Measurements from ENCODE around the gene LCN6. TPM values are rescaled to one million over a fixed set of nuclear protein-coding genes. Genes with fewer than 3 reads are reported as not detected.

The LCN6 gene
- total RNA-seq, 1 experiment from 2014 or later = not detected

GRCh38 chr9:136760424-136760823 lies 12.1 kb upstream of the LCN6 start:
- Histone ChIP-seq H3K14ac (ENCODE audit: insufficient read depth, low read length) (no peak overlapping the region), H3K4ac (ENCODE audit: low read depth, low read length) (no peak overlapping the region), H3K27ac (ENCODE audit: insufficient read length, low read depth, low read length) (no peak overlapping the region), H2BK12ac (ENCODE audit: insufficient read length, low read depth, low read length) (no peak overlapping the region), H3K4me1 (ENCODE audit: insufficient read depth, low read length) (no peaks in the 10 kb centered on the region), H4K8ac (replicated peaks; ENCODE audit: insufficient read length, low read depth, low read length) (no peak overlapping the region), H2AFZ (ENCODE audit: low read length) (no peak overlapping the region), H3T11ph (ENCODE audit: low read length) (no peak overlapping the region), H3K56ac (ENCODE audit: insufficient read length, low read depth, low read length) (no peak overlapping the region), H3K9ac (ENCODE audit: extremely low read depth, insufficient read length, low read length) (no peak overlapping the region), H3K23me2 (ENCODE audit: insufficient read length, low read depth, low read length, poor library complexity, severe bottlenecking) (no peaks in the 10 kb centered on the region), H3K18ac (ENCODE audit: insufficient read length, low read depth, low read length) (no peak overlapping the region), H2BK20ac (ENCODE audit: low read depth, low read length, poor library complexity, severe bottlenecking) (no peak overlapping the region), H4K91ac (ENCODE audit: insufficient read length, low read depth, low read length) (no peak overlapping the region), H3K27me3 (ENCODE audit: insufficient read depth, low read length) (no peaks in the 10 kb centered on the region), H2BK15ac (ENCODE audit: low read depth, low read length) (no peak overlapping the region), H4K5ac (ENCODE audit: insufficient read length, low read depth, low read length) (no peak overlapping the region), H4K20me1 (ENCODE audit: control insufficient read depth, insufficient read depth, insufficient read length) (no peaks in the 10 kb centered on the region), H2BK120ac (ENCODE audit: low read depth, low read length, poor library complexity, severe bottlenecking) (no peak overlapping the region), H3K9me3 (ENCODE audit: control insufficient read depth, low read depth, low read length) (no peaks in the 10 kb centered on the region), H3K79me2 (ENCODE audit: insufficient read depth, low read length) (no peaks in the 10 kb centered on the region), H3K23ac (ENCODE audit: insufficient read length, low read depth, low read length) (no peak overlapping the region), H3K4me2 (ENCODE audit: insufficient read depth, insufficient read length, low read length) (no peak overlapping the region), H2AK5ac (ENCODE audit: insufficient read length, low read length) (no peak overlapping the region), H2BK5ac (ENCODE audit: insufficient read length, low read length) (no peak overlapping the region), H3K79me1 (ENCODE audit: insufficient read depth, low read depth, low read length, poor library complexity, severe bottlenecking) (no peaks in the 10 kb centered on the region)
- TF ChIP-seq CTCF (conservative IDR thresholded peaks at IDR 0.05) = no peak
- WGBS (ENCODE audit: extremely low coverage, insufficient read length, low lambda C conversion rate) = no CpG with 5 or more reads among the region's 25 CpGs
- Mint-ChIP-seq H3K9me3 (peaks cover 8 to 9% of the 10 kb centered on the region in 2 experiments; a peak in 4 of 5 replicates), H3K4me3 (no peak overlapping the region; a peak in 1 of 5 replicates), H3K4me1 (peaks cover 12 to 28% of the 10 kb centered on the region in 2 experiments; a peak in 3 of 4 replicates), H3K36me3 (ENCODE audit: insufficient read depth in 1 of 3, low read depth in 3 of 3) (peaks cover 2 to 8% (median 2%) of the 10 kb centered on the region in 3 experiments; a peak in 4 of 7 replicates), H3K27ac (peak overlapping the region in 1 of 3 experiments; percentile 74; a peak in 1 of 7 replicates), H3K27me3 (ENCODE audit: low read depth) (peaks cover 2% of the 10 kb centered on the region; the same call in 1 of the 2 replicates)
- peak; percentile 40 for DNase-seq
